HEK293T (cell line): ENCODE data around the gene MFSD6.

Experiments
- CTCF ChIA-PET: fragments of 350-600 bp; formaldehyde crosslinking; extraction: SDS; loops from one replicate; lab custom pipeline; 2021; ENCODE audit warnings: antibody characterized with exemption, inconsistent platforms; lab: Yijun Ruan, JAX
- POLR2A ChIA-PET: fragments of 350-600 bp; formaldehyde crosslinking; extraction: SDS; loops from one replicate; lab custom pipeline; 2020; ENCODE audit warnings: antibody characterized with exemption, inconsistent platforms; lab: Yijun Ruan, JAX
- DNase-seq: peaks from one replicate; pipeline ENCODE4 v3.0.0; 2012; ENCODE audit warnings: mixed read lengths; ENCODE audit errors: extremely low spot score
- ARNT ChIP-seq: fragments of 450-650 bp; IDR thresholded peaks from 2 replicates; pipeline ENCODE4 v1.6.1; 2017; ENCODE audit warnings: mild to moderate bottlenecking
- BHLHE40 ChIP-seq: fragments of 450-650 bp; IDR thresholded peaks from 2 replicates; pipeline ENCODE4 v1.6.1; 2016; ENCODE audit warnings: mild to moderate bottlenecking, moderate library complexity, borderline replicate concordance
- CTBP1 ChIP-seq: fragments of 450-650 bp; IDR thresholded peaks from 2 replicates; pipeline ENCODE4 v1.6.1; 2016; ENCODE audit warnings: borderline replicate concordance
- ELF4 ChIP-seq: fragments of 450-650 bp; IDR thresholded peaks from 2 replicates; pipeline ENCODE4 v1.6.1; 2017; ENCODE audit warnings: antibody characterized with exemption
- FOXA1 ChIP-seq: fragments of 450-650 bp; IDR thresholded peaks from 2 replicates; pipeline ENCODE4 v1.6.1; 2016; ENCODE audit warnings: mild to moderate bottlenecking
- FOXK2 ChIP-seq: fragments of 450-650 bp; IDR thresholded peaks from 2 replicates; pipeline ENCODE4 v1.6.1; 2016; ENCODE audit warnings: mild to moderate bottlenecking
- FOXM1 ChIP-seq: fragments of 450-650 bp; IDR thresholded peaks from 2 replicates; pipeline ENCODE4 v1.6.1; 2017; ENCODE audit warnings: mild to moderate bottlenecking, borderline replicate concordance
- HDGF ChIP-seq: fragments of 450-650 bp; IDR thresholded peaks from 2 replicates; pipeline ENCODE4 v1.6.1; 2017; ENCODE audit warnings: antibody characterized with exemption, borderline replicate concordance
- L3MBTL2 ChIP-seq: fragments of 450-650 bp; conservative IDR thresholded peaks from 2 replicates; pipeline ENCODE4 v1.6.1; 2016; ENCODE audit warnings: mild to moderate bottlenecking
- LEF1 ChIP-seq: fragments of 450-650 bp; IDR thresholded peaks from 2 replicates; pipeline ENCODE4 v1.6.1; 2017; ENCODE audit warnings: mild to moderate bottlenecking, borderline replicate concordance
- NFRKB ChIP-seq: fragments of 450-650 bp; IDR thresholded peaks from 2 replicates; pipeline ENCODE4 v1.6.1; 2016; ENCODE audit warnings: mild to moderate bottlenecking, moderate library complexity
- PKNOX1 ChIP-seq: fragments of 450-650 bp; IDR thresholded peaks from 2 replicates; pipeline ENCODE4 v1.6.1; 2016
- SP1 ChIP-seq: fragments of 450-650 bp; IDR thresholded peaks from 2 replicates; pipeline ENCODE4 v1.6.1; 2017
- SUZ12 ChIP-seq: fragments of 450-650 bp; IDR thresholded peaks from 2 replicates; pipeline ENCODE4 v1.6.1; 2016; ENCODE audit warnings: mild to moderate bottlenecking
- TARDBP ChIP-seq: fragments of 450-650 bp; IDR thresholded peaks from 2 replicates; pipeline ENCODE4 v1.6.1; 2016
- ZNF384 ChIP-seq: fragments of 450-650 bp; IDR thresholded peaks from 2 replicates; pipeline ENCODE4 v1.6.1; 2016

Gene MFSD6

GRCh38 chr2:190366248-190366753, 41.9 kb upstream of the MFSD6 start:
- ChIA-PET CTCF (no interaction called here), POLR2A (no interaction called here)
- DNase-seq, result no peak
- TF ChIP-seq SUZ12, result no peak
- TF ChIP-seq PKNOX1, result no peak
- no peak for TF ChIP-seq LEF1
- TF ChIP-seq NFRKB, result no peak

- CTCF ChIA-PET, result interaction anchor here (0.6 kb wide), 1 partner anchor 44 kb away, joined by 3 read pairs; no protein-coding TSS in a partner anchor
- TF ChIP-seq FOXA1 (no peak), SUZ12 (no peak), ARNT (no peak), CTBP1 (no peak), SP1 (no peak), HDGF (no peak), L3MBTL2 (no peak), TARDBP (no peak), LEF1 (no peak), FOXM1 (no peak), BHLHE40 (no peak), NFRKB (no peak), PKNOX1 (no peak), ZNF384 (no peak), FOXK2 (no peak), ELF4 (no peak)
- POLR2A ChIA-PET, result no interaction called here
- DNase-seq, result no peak
These were observed 41.1 kb upstream of the MFSD6 start for GRCh38 chr2:190367091-190367490.

- DNase-seq, result no peak
- ChIA-PET CTCF (no interaction called here), POLR2A (no interaction called here)
- TF ChIP-seq SUZ12 (no peak), LEF1 (no peak), ELF4 (no peak)
These were observed 38.5 kb upstream of the MFSD6 start for GRCh38 chr2:190369635-190370034.

GRCh38 chr2:190376083-190376482, 32.1 kb upstream of the MFSD6 start:
- CTCF ChIA-PET, result no interaction called here
- DNase-seq, result no peak
- POLR2A ChIA-PET, result no interaction called here
- TF ChIP-seq TARDBP (no peak), SP1 (no peak), SUZ12 (no peak), CTBP1 (no peak), ZNF384 (no peak), ELF4 (no peak)

- ChIA-PET POLR2A (no interaction called here), CTCF (no interaction called here)
- TF ChIP-seq L3MBTL2 (no peak), ZNF384 (no peak), ARNT (no peak), FOXA1 (no peak), BHLHE40 (no peak), SUZ12 (no peak), PKNOX1 (no peak), FOXM1 (no peak), SP1 (no peak), NFRKB (no peak), ELF4 (no peak), FOXK2 (no peak)
- no peak for DNase-seq
These were observed 31.4 kb upstream of the MFSD6 start for GRCh38 chr2:190376591-190377245.

GRCh38 chr2:190378880-190379237, 29.3 kb upstream of the MFSD6 start:
- POLR2A ChIA-PET, result no interaction called here
- TF ChIP-seq SUZ12 (no peak), L3MBTL2 (no peak), FOXM1 (no peak), SP1 (no peak)
- DNase-seq, result no peak
- CTCF ChIA-PET, result no interaction called here

GRCh38 chr2:190379249-190379964, 28.7 kb upstream of the MFSD6 start:
- ChIA-PET POLR2A (no interaction called here), CTCF (no interaction called here)
- DNase-seq, result no peak
- TF ChIP-seq SP1 (no peak), NFRKB (no peak), ELF4 (no peak), FOXA1 (no peak)
